Measurements from ENCODE around the gene ERFL. TPM values are rescaled to one million over a fixed set of nuclear protein-coding genes. Genes with fewer than 3 reads are reported as not detected.
"Not testable (repeated sequence)": the region's sequence is repeated elsewhere in the genome, so short reads cannot be mapped to it uniquely, and the experiment has no call there.

Gene ERFL
- polyA plus RNA-seq, 3 donors, result 0.06 to 0.21 (median 0.12) TPM

- no peak for DNase-seq (ENCODE audit: extremely low read depth in 1 of 11, low read depth in 9 of 11, low spot score in 4 of 11)
Observed at GRCh38 chr19:41918095-41918494, 10.2 kb downstream of the ERFL start.

GRCh38 chr19:41917676-41918075, 10.6 kb downstream of the ERFL start:
- DNase-seq (ENCODE audit: extremely low read depth in 1 of 11, low read depth in 9 of 11, low spot score in 4 of 11), result no peak

GRCh38 chr19:41915776-41916414, 12.4 kb downstream of the ERFL start:
- DNase-seq (ENCODE audit: extremely low read depth in 1 of 11, low read depth in 9 of 11, low spot score in 4 of 11), result no peak

GRCh38 chr19:41915021-41915775, 13.1 kb downstream of the ERFL start:
- no peak for DNase-seq (ENCODE audit: extremely low read depth in 1 of 11, low read depth in 9 of 11, low spot score in 4 of 11)

GRCh38 chr19:41914424-41914834, 13.8 kb downstream of the ERFL start:
- not testable (repeated sequence) for DNase-seq (ENCODE audit: extremely low read depth in 1 of 11, low read depth in 9 of 11, low spot score in 4 of 11)

GRCh38 chr19:41913538-41914423, 14.5 kb downstream of the ERFL start:
- DNase-seq (ENCODE audit: extremely low read depth in 1 of 11, low read depth in 9 of 11, low spot score in 4 of 11), result no peak

GRCh38 chr19:41912899-41913537, 15.2 kb downstream of the ERFL start:
- DNase-seq (ENCODE audit: extremely low read depth in 1 of 11, low read depth in 9 of 11, low spot score in 4 of 11), result no peak

- no peak for DNase-seq (ENCODE audit: extremely low read depth in 1 of 11, low read depth in 9 of 11, low spot score in 4 of 11)
Observed at GRCh38 chr19:41911889-41912731, 16.1 kb downstream of the ERFL start.

GRCh38 chr19:41910992-41911888, 17.0 kb downstream of the ERFL start:
- no peak for DNase-seq (ENCODE audit: extremely low read depth in 1 of 11, low read depth in 9 of 11, low spot score in 4 of 11)

GRCh38 chr19:41910240-41910991, 17.8 kb downstream of the ERFL start:
- no peak for DNase-seq (ENCODE audit: extremely low read depth in 1 of 11, low read depth in 9 of 11, low spot score in 4 of 11)

- DNase-seq (ENCODE audit: extremely low read depth in 1 of 11, low read depth in 9 of 11, low spot score in 4 of 11), result no peak
Observed at GRCh38 chr19:41909706-41910105, 18.5 kb downstream of the ERFL start.

GRCh38 chr19:41908724-41909464, 19.4 kb downstream of the ERFL start:
- DNase-seq (ENCODE audit: extremely low read depth in 1 of 11, low read depth in 9 of 11, low spot score in 4 of 11), result no peak

- DNase-seq (ENCODE audit: extremely low read depth in 1 of 11, low read depth in 9 of 11, low spot score in 4 of 11), result no peak
Observed at GRCh38 chr19:41907994-41908615, 20.1 kb downstream of the ERFL start.

- no peak for DNase-seq (ENCODE audit: extremely low read depth in 1 of 11, low read depth in 9 of 11, low spot score in 4 of 11)
Observed at GRCh38 chr19:41906916-41907680, 21.2 kb downstream of the ERFL start.

GRCh38 chr19:41906271-41906670, 22.0 kb downstream of the ERFL start:
- no peak for DNase-seq (ENCODE audit: extremely low read depth in 1 of 11, low read depth in 9 of 11, low spot score in 4 of 11)
